Measurements from ENCODE around the gene ACTRT2.

Gene ACTRT2

DNA sequence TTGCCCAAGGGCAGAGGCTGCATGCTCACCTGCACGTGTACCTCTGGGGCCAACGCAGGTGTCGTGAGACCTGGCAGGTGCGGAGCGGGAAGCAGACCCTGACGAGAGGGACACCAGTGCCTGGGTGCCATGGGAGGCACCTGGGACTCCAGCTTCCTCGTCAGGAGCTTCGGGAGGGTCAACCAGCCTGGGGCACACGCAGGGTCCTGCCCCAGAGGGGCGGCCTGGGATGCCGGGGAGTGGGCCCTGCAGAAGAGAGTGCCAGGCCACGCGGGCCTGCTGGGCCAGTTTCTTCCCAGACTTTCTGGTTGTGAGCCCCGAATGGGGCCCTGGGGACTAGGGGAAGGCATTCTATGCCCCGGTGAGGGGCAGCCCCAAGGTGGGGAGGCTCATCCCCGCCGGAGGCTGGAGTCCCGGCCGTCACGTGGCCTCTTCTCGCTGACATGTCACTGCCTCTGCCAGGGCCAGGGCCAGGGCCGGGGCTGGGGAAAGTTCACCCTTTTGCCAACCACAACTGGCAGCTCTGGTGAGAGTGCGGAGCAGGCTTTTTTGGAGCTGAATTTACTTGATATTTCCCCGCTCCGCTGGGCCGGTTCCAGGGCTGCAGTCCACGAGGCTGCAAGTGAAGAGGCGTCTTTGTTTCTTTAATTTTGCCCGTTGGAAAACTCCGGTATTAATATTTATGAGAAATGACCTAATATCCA, 38.5 kb upstream of the ACTRT2 start:
- DNase-seq (ENCODE audit: low read depth) = no peak

DNA sequence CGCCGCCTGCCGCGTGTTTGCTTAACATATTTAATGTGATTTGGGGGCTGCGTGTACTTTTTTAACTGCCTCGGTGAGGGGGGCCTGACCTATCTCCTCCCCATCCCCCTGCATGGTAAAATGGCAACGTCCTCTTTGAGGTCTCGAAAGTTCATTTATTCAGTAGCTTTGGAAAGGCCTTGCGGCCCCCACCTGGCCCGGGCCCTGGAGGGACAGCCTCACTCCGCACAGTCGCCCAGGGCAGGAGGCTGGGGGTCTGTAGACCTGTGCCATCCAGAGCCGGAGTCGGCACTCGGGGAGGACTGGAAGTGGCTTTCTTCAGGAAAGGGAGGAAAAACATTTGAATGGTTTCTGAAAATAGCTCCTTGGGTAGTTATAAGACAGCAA, 38.0 kb upstream of the ACTRT2 start:
- no peak overlapping the region for H3K4me3 ChIP-seq (ENCODE audit: low read depth, low read length)
- no peak for DNase-seq (ENCODE audit: low read depth)

More for the DNA sequence above, 38.5 kb upstream of the ACTRT2 start:
- no peak overlapping the region for H3K4me3 ChIP-seq (ENCODE audit: low read depth, low read length)

DNA sequence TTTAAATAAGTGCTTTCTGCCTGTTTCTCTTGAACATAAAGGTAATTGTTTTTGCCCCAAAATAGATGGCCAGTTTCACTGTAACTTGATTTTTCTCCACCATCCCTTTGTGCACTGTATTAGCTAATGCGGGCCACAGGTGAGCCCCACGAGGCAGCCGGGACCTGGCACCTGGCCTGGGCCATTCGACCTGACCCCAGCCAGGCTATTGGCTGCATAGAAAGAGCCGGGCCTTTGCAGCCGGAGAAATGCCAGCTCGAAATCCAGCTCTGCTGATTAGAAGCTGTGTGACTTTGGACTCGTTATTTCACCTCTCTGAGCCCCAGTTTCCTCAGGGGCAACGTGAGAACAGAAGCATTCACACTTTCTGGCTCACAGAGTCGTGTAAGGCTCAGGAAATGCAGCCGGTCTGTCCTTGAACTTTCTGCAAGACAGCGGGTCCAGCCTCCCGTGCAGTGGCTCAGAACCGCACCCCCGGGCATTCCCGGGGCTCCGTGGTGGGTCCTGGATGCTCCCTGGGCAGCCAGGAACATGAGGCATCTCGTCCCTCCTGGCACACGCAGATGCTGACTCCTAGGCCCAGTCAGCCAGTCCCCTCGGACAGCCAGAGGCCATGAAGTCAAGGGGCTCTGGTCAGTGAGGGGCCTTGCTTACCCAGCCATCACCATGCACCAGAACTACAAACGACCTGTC, 37.4 kb upstream of the ACTRT2 start:
- DNase-seq (ENCODE audit: low read depth) = no peak
- no peak overlapping the region for H3K4me3 ChIP-seq (ENCODE audit: low read depth, low read length)

DNA sequence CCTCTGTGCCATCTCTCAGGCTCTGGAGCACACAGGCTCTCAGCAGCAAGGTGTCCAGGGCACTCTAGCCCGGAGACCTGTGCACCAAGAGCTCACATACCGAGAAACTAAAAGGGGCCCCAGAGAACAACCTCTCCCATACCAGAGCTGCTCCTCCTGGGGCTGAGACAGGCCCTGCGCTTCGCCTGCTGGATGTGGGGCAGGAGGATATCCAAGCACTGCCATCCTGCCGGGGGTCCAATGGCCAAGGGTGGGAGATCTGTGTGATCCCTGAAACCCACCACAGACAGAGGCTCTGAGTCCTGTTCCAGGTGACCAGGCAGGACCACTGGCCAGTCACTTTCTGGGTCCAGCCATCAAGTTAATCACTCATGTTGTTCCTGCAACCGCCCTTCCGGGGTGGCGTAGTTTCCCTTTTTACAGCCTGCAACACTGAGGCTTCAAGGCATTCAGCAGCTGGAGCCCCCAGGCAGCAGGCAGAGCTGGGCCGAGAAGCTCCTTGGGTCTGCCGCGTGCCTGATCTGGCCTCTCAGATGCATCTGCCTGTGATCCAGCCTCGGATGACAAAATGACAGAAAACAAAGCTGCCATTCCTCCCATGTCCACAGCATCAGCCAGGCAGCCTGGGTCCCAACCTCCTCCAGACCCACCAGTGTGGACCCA, 36.7 kb upstream of the ACTRT2 start:
- DNase-seq (ENCODE audit: low read depth) = no peak
- no peak overlapping the region for H3K4me3 ChIP-seq (ENCODE audit: low read depth, low read length)

DNA sequence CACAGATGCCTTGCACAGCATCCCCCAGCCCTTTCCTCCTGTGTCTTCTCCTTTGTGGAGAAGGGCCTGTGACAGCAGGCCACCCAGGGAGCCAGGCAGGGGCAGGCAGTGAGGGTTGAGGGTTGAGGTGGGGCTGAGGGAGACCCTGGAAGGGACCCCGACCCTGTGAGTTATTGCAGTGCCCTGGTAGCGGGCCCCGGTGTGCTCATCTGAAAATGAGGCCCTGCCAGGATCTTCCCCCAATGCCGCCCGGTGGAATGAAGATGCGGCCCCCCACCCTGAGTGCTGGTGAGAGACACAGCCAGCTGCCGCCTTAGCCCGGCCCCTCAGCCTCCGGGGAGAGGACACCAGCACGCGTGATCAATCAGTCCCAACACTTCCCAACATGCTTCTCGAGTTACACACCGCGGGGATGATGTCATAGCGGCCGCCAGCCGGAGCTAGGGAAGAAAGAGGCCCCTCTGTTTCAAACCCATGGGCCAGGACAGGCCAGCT, 36.2 kb upstream of the ACTRT2 start:
- no peak overlapping the region for H3K4me3 ChIP-seq (ENCODE audit: low read depth, low read length)
- DNase-seq (ENCODE audit: low read depth) = no peak

DNA sequence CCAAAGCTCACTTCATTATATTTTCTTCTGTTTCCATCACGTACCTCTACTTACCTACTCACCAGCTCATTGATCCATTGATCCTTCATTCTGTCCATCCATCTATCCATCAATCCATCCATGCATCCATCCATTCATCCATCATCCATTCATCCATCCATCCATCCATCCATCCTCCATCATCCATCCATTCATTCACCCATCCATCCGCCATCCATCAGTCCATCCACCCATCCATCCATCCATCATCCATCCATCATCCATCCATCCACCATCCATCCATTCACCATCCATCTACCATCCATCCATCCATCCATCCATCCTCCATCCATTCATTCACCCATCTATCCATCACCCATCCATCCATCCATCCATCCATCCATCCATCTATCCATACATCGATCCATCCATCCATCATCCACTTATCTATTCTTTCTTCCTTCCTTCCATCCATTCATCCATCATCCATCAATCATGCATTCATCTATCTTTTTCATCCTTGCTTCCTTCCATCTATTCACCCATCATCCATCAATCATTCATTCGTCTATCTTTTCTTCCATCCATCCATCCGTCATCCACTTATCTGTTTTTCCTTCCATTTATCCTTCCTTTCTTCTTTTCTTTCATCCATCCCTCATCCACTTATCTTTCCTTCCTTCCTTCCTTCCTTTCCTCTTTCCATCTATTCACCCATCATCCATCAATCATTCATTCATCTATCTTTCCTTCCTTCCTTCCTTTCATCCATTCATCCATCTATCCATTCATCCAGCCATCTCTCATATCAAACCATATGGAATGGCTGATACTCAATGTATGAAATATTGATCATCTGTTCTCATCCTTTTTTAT, 35.3 kb upstream of the ACTRT2 start:
- no peak overlapping the region for H3K4me3 ChIP-seq (ENCODE audit: low read depth, low read length)
- no peak for DNase-seq (ENCODE audit: low read depth)

DNA sequence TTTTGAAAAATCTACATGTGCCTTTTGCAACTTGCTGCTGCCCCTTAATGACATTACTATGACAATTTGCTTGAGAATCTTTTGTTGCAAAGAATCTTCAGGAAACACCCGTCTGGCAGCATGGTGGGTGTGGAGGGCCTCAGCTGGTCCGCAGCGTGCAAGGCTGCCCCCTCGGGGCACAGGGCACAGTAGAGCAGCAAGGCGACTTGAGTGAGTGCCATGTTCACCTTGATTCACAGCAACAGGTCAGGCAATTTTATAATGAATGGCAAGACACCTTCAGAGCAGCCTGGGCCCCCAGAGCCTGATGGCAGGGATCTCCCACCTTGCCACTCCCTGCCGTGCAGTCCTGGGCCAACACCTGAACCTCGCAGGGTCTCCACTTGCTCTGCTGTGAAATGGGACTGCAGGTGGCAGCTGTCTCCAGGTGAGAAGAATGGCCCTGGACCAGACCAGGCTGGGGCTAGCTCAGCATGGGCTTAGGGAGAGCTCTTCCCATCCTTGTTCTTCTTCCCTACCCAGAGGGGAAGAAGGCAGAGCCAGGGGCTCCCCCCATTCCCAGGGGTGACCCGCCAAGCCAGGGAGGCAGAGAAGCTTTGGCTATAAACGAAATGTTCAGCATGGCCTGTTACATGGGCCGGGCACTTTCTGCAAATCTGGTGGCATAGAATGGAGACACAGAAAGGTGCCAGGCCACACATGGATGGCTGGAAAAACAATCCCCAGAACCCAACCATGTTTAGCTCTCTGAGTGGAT, 34.5 kb upstream of the ACTRT2 start:
- DNase-seq (ENCODE audit: low read depth) = no peak
- H3K4me3 ChIP-seq (ENCODE audit: low read depth, low read length) = no peak overlapping the region

DNA sequence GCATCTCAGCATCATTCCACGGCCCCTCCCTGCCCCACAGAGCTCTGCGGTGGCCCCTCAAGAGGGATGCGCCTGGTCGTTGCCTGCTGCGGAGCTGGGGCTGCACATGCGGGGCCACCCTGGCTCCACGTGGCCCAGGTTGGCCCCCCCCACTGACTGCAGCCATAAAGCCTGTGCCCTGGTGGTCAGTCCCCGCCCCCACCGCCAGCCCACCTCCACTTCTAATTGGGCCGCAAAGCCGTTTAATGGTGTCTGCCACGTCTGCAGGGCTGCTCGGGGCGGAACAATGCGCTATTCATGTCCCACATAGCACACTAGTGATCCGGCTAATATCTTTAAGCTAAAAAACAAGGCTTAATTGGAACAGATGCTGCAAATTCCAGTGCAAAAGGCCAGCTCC, 33.5 kb upstream of the ACTRT2 start:
- no peak overlapping the region for H3K4me3 ChIP-seq (ENCODE audit: low read depth, low read length)
- no peak for DNase-seq (ENCODE audit: low read depth)

DNA sequence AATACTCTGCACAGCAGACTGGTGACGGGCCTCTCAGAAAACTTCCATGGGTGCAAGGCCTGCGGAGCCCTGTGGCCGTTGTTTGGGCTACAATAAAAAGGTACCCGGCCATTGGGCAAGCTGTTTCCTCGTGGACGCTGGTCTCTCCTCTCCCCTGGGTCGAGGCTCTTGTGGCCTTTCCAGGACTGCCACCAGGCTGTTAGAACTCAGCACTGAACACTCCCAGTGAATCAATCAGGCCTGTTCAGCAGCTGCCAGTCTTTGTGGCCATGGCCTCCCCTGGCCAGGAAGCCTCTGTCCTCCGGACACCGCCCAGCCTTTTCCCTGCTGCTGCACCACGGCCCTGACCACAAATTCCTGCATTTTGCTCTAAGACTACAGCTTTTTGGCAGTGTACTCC, 33.0 kb upstream of the ACTRT2 start:
- DNase-seq (ENCODE audit: low read depth) = no peak
- H3K4me3 ChIP-seq (ENCODE audit: low read depth, low read length) = no peak overlapping the region

DNA sequence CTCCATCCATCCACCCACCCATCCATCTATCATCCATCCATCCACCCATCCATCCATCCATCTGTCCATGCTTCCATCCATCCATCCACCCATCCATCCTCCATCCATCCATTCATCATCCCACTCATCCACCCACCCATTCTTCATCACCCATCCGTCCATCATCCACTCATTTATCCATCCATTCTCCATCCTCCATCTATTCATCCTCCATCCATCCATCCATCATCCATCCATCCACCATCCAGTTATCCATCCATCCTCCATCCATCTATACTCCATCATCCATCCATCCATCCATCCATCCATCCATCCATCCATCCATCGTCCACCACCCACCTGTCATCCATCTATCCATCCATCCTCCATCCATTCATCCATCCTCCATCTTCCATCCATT, 32.1 kb upstream of the ACTRT2 start:
- H3K4me3 ChIP-seq (ENCODE audit: low read depth, low read length) = no peak overlapping the region
- DNase-seq (ENCODE audit: low read depth) = no peak

DNA sequence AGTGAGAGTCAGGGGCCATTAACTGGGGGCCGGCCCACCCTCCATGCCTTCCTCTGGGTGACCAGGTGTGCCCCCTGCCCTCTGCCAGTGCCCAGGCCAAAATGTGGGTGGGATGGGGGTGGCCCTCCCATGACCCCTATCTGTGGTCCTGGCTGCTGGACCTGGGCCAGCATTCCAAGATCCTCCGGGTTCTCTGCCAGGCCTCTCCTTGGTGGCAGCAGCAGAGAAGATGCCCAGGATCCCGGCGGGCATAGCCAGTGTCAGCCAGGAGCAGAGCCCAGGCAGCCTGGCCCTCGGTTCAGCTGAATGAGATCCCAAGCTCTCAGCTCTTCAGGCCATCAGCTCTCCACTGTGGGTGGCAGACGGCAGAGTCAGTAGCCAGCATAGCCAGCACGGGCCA, 31.3 kb upstream of the ACTRT2 start:
- no peak overlapping the region for H3K4me3 ChIP-seq (ENCODE audit: low read depth, low read length)
- no peak for DNase-seq (ENCODE audit: low read depth)

DNA sequence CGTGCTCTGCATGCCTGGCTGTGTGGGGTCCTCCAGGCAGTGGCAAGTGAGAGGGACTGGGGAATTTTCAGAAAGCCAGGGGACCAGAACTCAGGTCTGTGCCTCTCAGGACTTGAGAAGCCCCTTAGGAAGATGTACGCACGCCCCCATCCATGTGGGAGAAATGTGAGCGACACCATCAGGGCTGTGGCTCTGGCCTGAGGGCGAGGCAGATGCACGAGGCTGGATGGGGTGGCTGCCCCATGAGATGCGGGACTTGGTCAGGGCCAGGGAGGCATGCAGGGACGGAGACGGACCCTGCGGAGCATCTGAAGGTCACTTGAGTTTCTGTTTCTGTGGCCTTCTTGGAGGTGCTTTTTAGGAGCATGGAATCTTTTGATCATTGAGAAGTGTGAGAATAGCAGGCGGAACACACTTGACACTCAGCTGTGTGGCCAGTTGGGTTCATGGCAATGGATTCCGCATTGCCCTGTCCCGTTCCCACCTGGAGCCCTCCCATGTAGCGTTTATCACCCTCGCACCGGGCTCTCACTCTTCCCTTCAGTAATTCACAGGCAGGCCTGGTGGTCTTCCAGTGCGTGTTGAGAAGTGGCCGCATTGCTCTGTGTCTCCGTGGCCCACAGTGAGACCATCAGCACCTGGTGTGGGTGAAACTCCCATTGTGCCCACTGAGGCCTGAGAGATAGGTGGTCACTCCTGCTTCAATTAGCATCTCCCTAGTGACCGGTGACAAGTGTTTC, 30.7 kb upstream of the ACTRT2 start:
- no peak overlapping the region for H3K4me3 ChIP-seq (ENCODE audit: low read depth, low read length)
- DNase-seq (ENCODE audit: low read depth) = no peak

DNA sequence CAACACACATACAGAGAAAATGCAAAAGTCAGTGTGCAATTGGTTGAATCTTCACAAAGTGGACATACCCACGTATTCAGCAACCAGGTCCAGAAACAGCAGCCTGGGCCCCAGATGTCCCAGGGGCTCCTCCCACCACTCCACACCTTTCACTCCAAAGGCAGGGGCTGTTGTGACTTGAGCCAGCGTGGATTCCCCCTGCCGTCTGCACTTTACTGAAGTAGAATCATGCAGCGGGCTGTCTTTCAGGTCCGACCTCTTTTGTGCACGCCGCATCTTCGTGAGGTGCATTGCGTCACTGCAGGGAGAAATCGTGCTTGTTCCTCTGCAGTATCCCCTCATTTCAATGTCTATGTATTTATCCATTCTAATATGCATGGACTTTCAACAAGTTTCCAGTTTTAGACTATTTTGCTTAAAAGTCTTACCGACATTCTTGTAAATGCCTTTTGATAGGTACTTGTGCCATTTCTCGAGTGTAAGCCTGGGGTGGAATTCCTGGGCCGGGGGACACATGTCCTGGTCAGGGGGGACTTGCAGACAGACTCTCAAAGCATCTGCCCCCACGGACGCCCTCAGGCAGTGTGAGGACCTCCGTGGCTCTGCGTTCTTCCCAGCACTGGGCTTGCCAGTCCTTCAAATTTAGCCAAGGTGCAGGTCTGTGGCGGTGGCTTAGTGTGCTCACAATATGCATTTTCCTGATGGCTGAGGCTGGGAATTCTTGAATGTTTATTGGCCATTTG, 29.3 kb upstream of the ACTRT2 start:
- no peak for DNase-seq (ENCODE audit: low read depth)
- H3K4me3 ChIP-seq (ENCODE audit: low read depth, low read length) = no peak overlapping the region

DNA sequence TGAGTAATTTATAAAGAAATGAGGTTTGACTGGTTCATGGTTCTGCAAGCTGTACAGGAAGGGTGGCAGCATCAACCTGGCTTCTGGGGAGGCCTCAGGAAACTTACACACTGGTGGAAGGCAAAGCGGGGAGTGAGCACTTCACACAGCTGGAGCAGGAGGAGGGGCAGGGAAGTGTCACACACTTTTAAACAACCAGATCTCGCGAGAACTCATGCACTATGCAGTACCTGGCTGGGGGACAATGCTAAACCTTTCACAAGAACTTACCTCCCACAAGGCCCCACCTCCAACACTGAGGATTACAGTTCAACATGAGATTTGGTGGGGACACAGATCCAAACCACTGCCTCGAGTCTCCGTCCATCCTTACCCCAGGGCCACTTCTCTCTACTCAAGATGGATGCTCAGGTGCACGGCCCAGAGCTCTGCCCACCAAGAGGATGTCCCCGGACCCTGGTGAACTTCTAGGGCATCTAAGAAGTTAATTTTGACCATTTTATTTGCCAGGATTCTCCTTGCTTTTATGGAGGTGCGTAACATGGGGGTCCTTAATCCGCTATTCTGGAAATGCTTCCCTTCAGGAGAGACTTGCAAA, 22.7 kb upstream of the ACTRT2 start:
- DNase-seq (ENCODE audit: low read depth) = no peak
- no peak overlapping the region for H3K4me3 ChIP-seq (ENCODE audit: low read depth, low read length)

DNA sequence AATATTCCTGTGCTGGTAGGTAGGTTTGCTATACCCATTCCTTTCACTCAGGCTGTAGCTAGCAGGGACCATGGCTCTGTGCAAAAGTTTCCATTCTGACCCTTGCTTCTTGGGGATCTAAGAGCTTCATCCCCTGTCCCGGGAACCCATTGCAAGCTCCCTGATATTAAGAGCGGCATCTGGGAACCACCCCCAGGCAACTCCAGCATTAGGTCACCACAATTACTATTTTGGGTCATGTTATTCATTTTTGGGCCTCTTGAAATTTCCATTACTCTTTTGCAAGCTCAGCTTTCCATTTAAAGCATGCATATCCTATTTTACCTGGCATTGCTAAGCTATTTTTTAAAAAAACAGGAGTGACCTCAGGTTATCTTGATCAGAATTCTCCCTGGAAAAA, 22.1 kb upstream of the ACTRT2 start:
- H3K4me3 ChIP-seq (ENCODE audit: low read depth, low read length) = no peak overlapping the region
- DNase-seq (ENCODE audit: low read depth) = no peak

DNA sequence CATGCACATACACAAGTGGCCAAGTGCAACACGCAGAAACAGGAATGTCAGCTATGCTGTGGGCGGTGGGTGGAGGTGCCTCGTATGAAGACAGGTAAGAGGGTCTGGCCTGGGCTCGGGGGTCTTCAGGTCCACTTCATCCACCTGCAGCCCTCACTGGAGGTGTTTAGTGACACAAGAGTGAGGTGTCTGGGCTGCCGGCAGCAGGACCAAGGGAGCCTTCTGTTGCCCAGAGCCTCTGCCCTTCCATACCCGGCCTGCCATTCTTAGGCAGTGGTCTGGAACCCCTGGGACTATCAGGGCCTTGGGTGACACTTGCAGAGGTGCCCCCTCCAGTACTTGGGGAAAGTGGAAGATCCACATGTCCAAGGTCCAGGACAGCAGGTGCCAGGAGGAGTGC, 21.7 kb upstream of the ACTRT2 start:
- H3K4me3 ChIP-seq (ENCODE audit: low read depth, low read length) = no peak overlapping the region
- DNase-seq (ENCODE audit: low read depth) = no peak

DNA sequence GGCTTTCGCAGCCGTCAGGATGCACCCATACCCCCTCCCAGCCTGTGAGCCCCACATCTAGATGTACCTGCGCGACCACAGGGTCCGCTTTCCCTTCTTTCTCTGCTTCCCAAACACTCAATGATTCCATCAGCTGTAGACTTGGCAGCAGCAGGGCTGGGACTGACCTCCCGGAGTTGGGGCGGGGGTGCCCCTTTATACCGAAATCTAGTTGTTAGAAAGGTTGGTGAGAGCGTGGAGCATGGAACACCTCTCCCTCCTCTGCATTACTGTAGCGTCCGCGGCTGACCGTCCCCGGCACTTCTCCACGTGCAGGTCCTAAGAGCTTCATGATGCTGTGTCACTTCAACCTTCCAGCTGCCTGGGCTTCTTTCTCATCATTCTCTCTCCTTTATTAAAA, 21.1 kb upstream of the ACTRT2 start:
- DNase-seq (ENCODE audit: low read depth) = no peak
- no peak overlapping the region for H3K4me3 ChIP-seq (ENCODE audit: low read depth, low read length)
